ENCODE measurements around the gene AMFR.

Gene AMFR

GRCh38 chr16:56329887-56330286 is 95.5 kb downstream of the AMFR start:
- Histone ChIP-seq H3K27me3 (ENCODE audit: insufficient read depth, low read length) (no peaks in the 10 kb centered on the region), H2BK5ac (ENCODE audit: low read depth, low read length, poor library complexity) (no peak overlapping the region), H2BK12ac (ENCODE audit: low read length) (no peak overlapping the region), H3K18ac (ENCODE audit: low read length) (no peak overlapping the region), H2AFZ (ENCODE audit: insufficient read depth, low read length, poor library complexity) (no peak overlapping the region), H3K9ac (ENCODE audit: low read length) (no peak overlapping the region), H4K91ac (ENCODE audit: low read depth, low read length) (no peak overlapping the region), H3K36me3 (ENCODE audit: control insufficient read depth in 1 of 2, insufficient read depth in 2 of 2, low read length in 2 of 2) (no peaks in the 10 kb centered on the region), H3K79me2 (ENCODE audit: control insufficient read depth, insufficient read depth, low read length, poor library complexity) (no peaks in the 10 kb centered on the region), H2AK5ac (ENCODE audit: low read length) (no peak overlapping the region), H3K9me3 (ENCODE audit: insufficient read depth, low read depth, low read length) (no peaks in the 10 kb centered on the region), H3K79me1 (ENCODE audit: low read length) (no peaks in the 10 kb centered on the region), H2BK120ac (ENCODE audit: insufficient read depth, low read length, poor library complexity) (no peak overlapping the region), H3K4ac (ENCODE audit: low read depth, low read length) (no peak overlapping the region), H4K12ac (ENCODE audit: low read depth, low read length) (no peak overlapping the region), H3K23ac (ENCODE audit: low read length) (no peak overlapping the region), H3K14ac (ENCODE audit: low read length) (no peak overlapping the region), H3K4me2 (ENCODE audit: low read length) (no peak overlapping the region), H4K8ac (ENCODE audit: low read depth, low read length) (no peak overlapping the region), H3K4me1 (ENCODE audit: control insufficient read depth in 1 of 2, insufficient read depth in 2 of 2, low read length in 2 of 2) (peaks cover 0 to 2% of the 10 kb centered on the region in 2 experiments), H3K4me3 (ENCODE audit: low read depth, low read length) (no peak overlapping the region), H3K27ac (ENCODE audit: low read depth, low read length) (no peak overlapping the region)
- DNase-seq, result peak; percentile 98
- no CpG with 5 or more reads among the region's 9 CpGs for WGBS (ENCODE audit: extremely low coverage, insufficient coverage, insufficient read length)

DNA sequence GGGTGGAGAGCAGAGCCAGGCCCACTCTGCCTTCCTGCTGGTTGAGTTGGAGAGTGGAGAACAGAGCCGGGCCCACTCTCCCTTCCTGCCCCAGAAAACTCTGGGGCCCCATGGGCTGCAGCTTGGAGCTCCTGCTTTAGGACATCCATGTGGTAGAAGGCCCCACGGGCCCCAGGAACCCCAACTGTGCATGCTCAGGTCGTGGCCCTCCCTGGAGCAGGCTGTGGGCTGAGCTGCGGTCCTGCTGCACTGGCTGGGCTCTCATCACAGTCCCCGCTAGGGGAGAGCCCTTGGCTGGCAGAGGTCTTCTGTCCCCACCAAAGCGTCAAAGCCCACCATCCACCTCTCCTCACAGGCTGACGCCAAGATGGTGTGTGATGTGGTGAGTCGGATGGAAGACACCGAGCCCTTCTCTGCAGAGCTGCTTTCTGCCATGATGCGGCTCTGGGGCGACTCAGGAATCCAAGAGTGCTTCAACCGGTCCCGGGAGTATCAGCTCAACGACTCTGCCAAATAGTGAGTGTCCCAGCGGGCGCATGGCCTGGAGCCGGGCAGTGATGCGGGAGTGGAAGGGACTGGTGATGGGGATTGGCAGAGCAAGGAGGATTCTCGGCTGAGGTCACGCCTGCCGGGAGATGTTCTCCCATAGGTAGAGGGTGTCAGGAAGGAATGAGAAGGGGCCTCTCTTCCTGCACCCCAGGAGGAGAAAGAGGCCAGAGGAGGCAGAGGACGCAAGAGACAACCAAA is 96.9 kb downstream of the AMFR start:
- DNase-seq, result peak in 1 of 2 donors; percentile 10
- Histone ChIP-seq H3K9me3 (ENCODE audit: insufficient read depth, low read depth, low read length) (no peaks in the 10 kb centered on the region), H3K27me3 (ENCODE audit: insufficient read depth, low read length) (no peaks in the 10 kb centered on the region), H3K9ac (ENCODE audit: low read length) (no peak overlapping the region), H3K14ac (ENCODE audit: low read length) (no peak overlapping the region), H4K91ac (ENCODE audit: low read depth, low read length) (no peak overlapping the region), H3K79me1 (ENCODE audit: low read length) (no peaks in the 10 kb centered on the region), H2AFZ (ENCODE audit: insufficient read depth, low read length, poor library complexity) (no peak overlapping the region), H4K8ac (ENCODE audit: low read depth, low read length) (no peak overlapping the region), H2AK5ac (ENCODE audit: low read length) (no peak overlapping the region), H3K23ac (ENCODE audit: low read length) (no peak overlapping the region), H3K79me2 (ENCODE audit: control insufficient read depth, insufficient read depth, low read length, poor library complexity) (no peaks in the 10 kb centered on the region), H3K18ac (ENCODE audit: low read length) (no peak overlapping the region), H3K27ac (ENCODE audit: low read depth, low read length) (no peak overlapping the region), H2BK5ac (ENCODE audit: low read depth, low read length, poor library complexity) (no peak overlapping the region), H2BK120ac (ENCODE audit: insufficient read depth, low read length, poor library complexity) (no peak overlapping the region), H2BK12ac (ENCODE audit: low read length) (no peak overlapping the region), H4K12ac (ENCODE audit: low read depth, low read length) (no peak overlapping the region), H3K4me1 (ENCODE audit: control insufficient read depth in 1 of 2, insufficient read depth in 2 of 2, low read length in 2 of 2) (peaks cover 6 to 11% of the 10 kb centered on the region in 2 experiments), H3K4ac (ENCODE audit: low read depth, low read length) (no peak overlapping the region), H3K4me2 (ENCODE audit: low read length) (no peak overlapping the region), H3K36me3 (ENCODE audit: control insufficient read depth in 1 of 2, insufficient read depth in 2 of 2, low read length in 2 of 2) (no peaks in the 10 kb centered on the region), H3K4me3 (ENCODE audit: low read depth, low read length) (no peak overlapping the region)
- WGBS (ENCODE audit: extremely low coverage, insufficient coverage, insufficient read length), result no CpG with 5 or more reads among the region's 22 CpGs

DNA sequence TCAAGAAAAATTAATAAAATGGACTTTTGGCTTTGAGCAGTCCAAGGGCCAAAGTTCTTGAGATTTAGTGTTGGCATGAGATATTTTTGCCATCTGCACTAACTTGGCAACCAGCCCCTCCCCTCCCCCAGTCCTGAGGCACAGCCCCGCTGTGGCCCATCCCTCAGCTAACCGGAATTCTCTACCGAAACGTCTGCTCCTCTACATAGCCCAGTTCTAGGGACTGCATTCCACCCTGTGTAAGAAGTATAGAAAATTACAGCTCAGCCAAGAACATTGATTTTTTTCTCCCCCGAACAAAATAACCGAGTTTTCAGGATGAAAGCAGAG is 97.5 kb downstream of the AMFR start:
- no peak overlapping the region for H3K4ac ChIP-seq (ENCODE audit: low read depth, low read length)
- no peak overlapping the region for H3K27ac ChIP-seq (ENCODE audit: low read depth, low read length)
- no peak overlapping the region for H3K23ac ChIP-seq (ENCODE audit: low read length)
- H3K79me1 ChIP-seq (ENCODE audit: low read length), result no peaks in the 10 kb centered on the region
- no peaks in the 10 kb centered on the region for H3K9me3 ChIP-seq (ENCODE audit: insufficient read depth, low read depth, low read length)
- H3K36me3 ChIP-seq (ENCODE audit: control insufficient read depth in 1 of 2, insufficient read depth in 2 of 2, low read length in 2 of 2), result no peaks in the 10 kb centered on the region
- no peak overlapping the region for H4K8ac ChIP-seq (ENCODE audit: low read depth, low read length)
- no peaks in the 10 kb centered on the region for H3K27me3 ChIP-seq (ENCODE audit: insufficient read depth, low read length)
- H3K79me2 ChIP-seq (ENCODE audit: control insufficient read depth, insufficient read depth, low read length, poor library complexity), result no peaks in the 10 kb centered on the region
- H2AK5ac ChIP-seq (ENCODE audit: low read length), result no peak overlapping the region
- H3K14ac ChIP-seq (ENCODE audit: low read length), result no peak overlapping the region
- no peak overlapping the region for H2AFZ ChIP-seq (ENCODE audit: insufficient read depth, low read length, poor library complexity)
- no peak overlapping the region for H2BK12ac ChIP-seq (ENCODE audit: low read length)
- H2BK120ac ChIP-seq (ENCODE audit: insufficient read depth, low read length, poor library complexity), result no peak overlapping the region
- no CpG with 5 or more reads among the region's 6 CpGs for WGBS (ENCODE audit: extremely low coverage, insufficient coverage, insufficient read length)
- H3K18ac ChIP-seq (ENCODE audit: low read length), result no peak overlapping the region
- peaks cover 6 to 11% of the 10 kb centered on the region in 2 experiments for H3K4me1 ChIP-seq (ENCODE audit: control insufficient read depth in 1 of 2, insufficient read depth in 2 of 2, low read length in 2 of 2)
- H4K12ac ChIP-seq (ENCODE audit: low read depth, low read length), result no peak overlapping the region
- no peak overlapping the region for H3K4me2 ChIP-seq (ENCODE audit: low read length)
- no peak overlapping the region for H3K9ac ChIP-seq (ENCODE audit: low read length)
- no peak overlapping the region for H4K91ac ChIP-seq (ENCODE audit: low read depth, low read length)
- H3K4me3 ChIP-seq (ENCODE audit: low read depth, low read length), result no peak overlapping the region
- no peak overlapping the region for H2BK5ac ChIP-seq (ENCODE audit: low read depth, low read length, poor library complexity)
- no peak for DNase-seq

DNA sequence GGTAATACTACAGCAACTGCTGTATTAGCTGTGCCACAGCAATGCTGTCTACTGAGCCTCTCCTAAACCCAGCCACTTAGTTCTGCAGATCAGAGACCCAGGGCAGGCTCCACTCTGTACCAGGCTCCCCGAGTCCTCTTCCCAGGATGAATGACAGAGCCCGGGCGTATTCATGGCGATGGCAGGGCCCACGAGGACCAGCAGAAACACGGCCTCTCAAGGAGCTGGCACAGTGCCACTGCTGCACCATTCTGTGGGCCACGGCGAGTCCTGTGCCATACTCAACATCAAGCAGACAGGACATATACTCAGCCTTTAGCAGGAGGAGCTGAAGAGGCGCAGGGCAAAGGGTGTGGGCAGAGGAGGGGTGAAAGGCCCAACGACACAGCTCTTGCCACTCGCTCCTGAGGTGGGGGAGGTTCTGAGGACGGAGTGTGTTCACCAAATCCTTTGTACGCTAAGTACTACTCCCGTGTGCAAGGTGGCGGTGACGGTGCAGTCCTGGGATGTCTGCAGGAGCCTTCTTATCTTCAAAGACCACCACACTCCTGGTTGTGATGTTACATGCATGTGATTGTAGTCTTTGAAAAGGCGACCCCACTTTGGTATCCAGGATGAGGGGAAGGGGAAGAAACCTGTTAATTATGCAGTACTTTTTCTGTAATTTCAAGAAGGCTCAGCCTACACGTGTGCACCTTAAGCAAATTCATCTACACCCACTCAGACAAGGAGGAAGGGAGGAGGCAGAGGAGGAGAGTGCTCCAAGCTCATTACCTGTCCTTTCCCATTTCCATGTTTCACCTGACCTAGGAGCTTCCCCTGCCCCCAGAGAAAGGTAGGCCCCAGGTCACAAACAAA is 98.0 kb downstream of the AMFR start:
- H3K23ac ChIP-seq (ENCODE audit: low read length), result no peak overlapping the region
- H3K14ac ChIP-seq (ENCODE audit: low read length), result no peak overlapping the region
- H2BK5ac ChIP-seq (ENCODE audit: low read depth, low read length, poor library complexity), result no peak overlapping the region
- no peak overlapping the region for H3K9ac ChIP-seq (ENCODE audit: low read length)
- no CpG with 5 or more reads among the region's 18 CpGs for WGBS (ENCODE audit: extremely low coverage, insufficient coverage, insufficient read length)
- no peak overlapping the region for H3K27ac ChIP-seq (ENCODE audit: low read depth, low read length)
- H2AK5ac ChIP-seq (ENCODE audit: low read length), result no peak overlapping the region
- H3K79me2 ChIP-seq (ENCODE audit: control insufficient read depth, insufficient read depth, low read length, poor library complexity), result no peaks in the 10 kb centered on the region
- no peak overlapping the region for H4K8ac ChIP-seq (ENCODE audit: low read depth, low read length)
- H2AFZ ChIP-seq (ENCODE audit: insufficient read depth, low read length, poor library complexity), result no peak overlapping the region
- no peak overlapping the region for H3K4me2 ChIP-seq (ENCODE audit: low read length)
- no peak overlapping the region for H4K12ac ChIP-seq (ENCODE audit: low read depth, low read length)
- no peaks in the 10 kb centered on the region for H3K79me1 ChIP-seq (ENCODE audit: low read length)
- no peak overlapping the region for H3K4ac ChIP-seq (ENCODE audit: low read depth, low read length)
- H3K18ac ChIP-seq (ENCODE audit: low read length), result no peak overlapping the region
- no peak overlapping the region for H2BK120ac ChIP-seq (ENCODE audit: insufficient read depth, low read length, poor library complexity)
- H3K36me3 ChIP-seq (ENCODE audit: control insufficient read depth in 1 of 2, insufficient read depth in 2 of 2, low read length in 2 of 2), result no peaks in the 10 kb centered on the region
- H3K4me3 ChIP-seq (ENCODE audit: low read depth, low read length), result no peak overlapping the region
- peaks cover 6 to 11% of the 10 kb centered on the region in 2 experiments for H3K4me1 ChIP-seq (ENCODE audit: control insufficient read depth in 1 of 2, insufficient read depth in 2 of 2, low read length in 2 of 2)
- no peak overlapping the region for H4K91ac ChIP-seq (ENCODE audit: low read depth, low read length)
- DNase-seq, result no peak
- H3K9me3 ChIP-seq (ENCODE audit: insufficient read depth, low read depth, low read length), result no peaks in the 10 kb centered on the region
- no peak overlapping the region for H2BK12ac ChIP-seq (ENCODE audit: low read length)
- no peaks in the 10 kb centered on the region for H3K27me3 ChIP-seq (ENCODE audit: insufficient read depth, low read length)
